AG04449 (cell line): ENCODE data around the gene PSIP1.

Experiments used
- CTCF ChIA-PET: fragments of 350-600 bp; formaldehyde crosslinking; extraction: SDS; loops from one replicate; lab custom pipeline; 2021; ENCODE audit warnings: antibody characterized with exemption; lab: Yijun Ruan, JAX
- POLR2A ChIA-PET: fragments of 400-600, 350-600 bp; formaldehyde crosslinking; extraction: SDS; loops from one replicate; lab custom pipeline; 2020; ENCODE audit warnings: antibody characterized with exemption, inconsistent platforms; lab: Yijun Ruan, JAX
- DNase-seq: peaks from one replicate; pipeline ENCODE4 v3.0.0-alpha.2; 2010; ENCODE audit warnings: low read depth, low spot score
- H3K4me3 ChIP-seq: 2 replicates; pipeline ENCODE4 v1.5.1; 2011; ENCODE audit warnings: low read depth, mild to moderate bottlenecking, control low read depth, low read length
- TF ChIP-seq, protein P1 (sequence below): IDR thresholded peaks from one replicate; pipeline ENCODE4 v1.5.1; 2011; ENCODE audit warnings: mild to moderate bottlenecking, moderate library complexity, low read length, control low read depth, inconsistent platforms; ENCODE audit not compliant: insufficient read depth; ENCODE audit errors: missing control alignments

Gene PSIP1

DNA sequence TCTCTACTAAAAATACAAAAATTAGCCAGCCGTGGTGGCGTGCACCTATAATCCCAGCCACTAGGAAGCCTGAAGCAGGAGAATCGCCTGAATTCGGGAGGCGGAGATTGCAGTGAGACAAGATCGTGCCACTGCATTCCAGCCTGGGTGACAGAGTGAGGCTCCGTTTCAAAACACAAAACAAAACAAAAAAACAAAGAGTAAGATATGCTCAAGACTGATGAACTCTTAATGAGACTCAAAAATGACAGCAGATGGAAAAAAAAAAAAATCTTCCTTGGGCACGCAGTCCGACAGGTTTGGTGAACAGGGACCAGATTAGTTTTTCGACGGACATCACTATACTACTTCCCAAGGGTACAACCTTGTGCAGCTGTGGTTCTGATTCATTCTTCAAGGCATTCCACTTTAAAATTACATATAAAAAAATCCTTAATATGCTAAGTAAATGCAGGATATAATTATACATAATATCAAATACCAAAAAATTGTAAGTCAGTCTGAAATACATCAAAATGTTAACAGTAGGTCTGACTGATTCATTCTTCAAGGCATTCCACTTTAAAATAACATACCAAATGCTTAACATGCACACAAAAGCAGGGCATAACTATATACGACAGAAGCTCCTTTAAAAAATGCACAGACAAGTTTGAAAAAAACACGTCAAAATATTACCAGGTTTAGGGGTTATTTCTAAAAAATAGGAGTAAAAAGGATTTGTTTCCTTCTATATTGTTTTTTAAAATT is 12.3 kb downstream of the PSIP1 start:
- no peak overlapping the region for H3K4me3 ChIP-seq
- POLR2A ChIA-PET: no interaction called here
- no peak for DNase-seq
- CTCF ChIA-PET: interaction anchor here (1.0 to 1.2 kb wide), 2 partner anchors 9 to 11 kb away, joined by 3 to 5 read pairs; no protein-coding TSS in a partner anchor
- TF ChIP-seq, protein P1, sequence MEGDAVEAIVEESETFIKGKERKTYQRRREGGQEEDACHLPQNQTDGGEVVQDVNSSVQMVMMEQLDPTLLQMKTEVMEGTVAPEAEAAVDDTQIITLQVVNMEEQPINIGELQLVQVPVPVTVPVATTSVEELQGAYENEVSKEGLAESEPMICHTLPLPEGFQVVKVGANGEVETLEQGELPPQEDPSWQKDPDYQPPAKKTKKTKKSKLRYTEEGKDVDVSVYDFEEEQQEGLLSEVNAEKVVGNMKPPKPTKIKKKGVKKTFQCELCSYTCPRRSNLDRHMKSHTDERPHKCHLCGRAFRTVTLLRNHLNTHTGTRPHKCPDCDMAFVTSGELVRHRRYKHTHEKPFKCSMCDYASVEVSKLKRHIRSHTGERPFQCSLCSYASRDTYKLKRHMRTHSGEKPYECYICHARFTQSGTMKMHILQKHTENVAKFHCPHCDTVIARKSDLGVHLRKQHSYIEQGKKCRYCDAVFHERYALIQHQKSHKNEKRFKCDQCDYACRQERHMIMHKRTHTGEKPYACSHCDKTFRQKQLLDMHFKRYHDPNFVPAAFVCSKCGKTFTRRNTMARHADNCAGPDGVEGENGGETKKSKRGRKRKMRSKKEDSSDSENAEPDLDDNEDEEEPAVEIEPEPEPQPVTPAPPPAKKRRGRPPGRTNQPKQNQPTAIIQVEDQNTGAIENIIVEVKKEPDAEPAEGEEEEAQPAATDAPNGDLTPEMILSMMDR: no peak

DNA sequence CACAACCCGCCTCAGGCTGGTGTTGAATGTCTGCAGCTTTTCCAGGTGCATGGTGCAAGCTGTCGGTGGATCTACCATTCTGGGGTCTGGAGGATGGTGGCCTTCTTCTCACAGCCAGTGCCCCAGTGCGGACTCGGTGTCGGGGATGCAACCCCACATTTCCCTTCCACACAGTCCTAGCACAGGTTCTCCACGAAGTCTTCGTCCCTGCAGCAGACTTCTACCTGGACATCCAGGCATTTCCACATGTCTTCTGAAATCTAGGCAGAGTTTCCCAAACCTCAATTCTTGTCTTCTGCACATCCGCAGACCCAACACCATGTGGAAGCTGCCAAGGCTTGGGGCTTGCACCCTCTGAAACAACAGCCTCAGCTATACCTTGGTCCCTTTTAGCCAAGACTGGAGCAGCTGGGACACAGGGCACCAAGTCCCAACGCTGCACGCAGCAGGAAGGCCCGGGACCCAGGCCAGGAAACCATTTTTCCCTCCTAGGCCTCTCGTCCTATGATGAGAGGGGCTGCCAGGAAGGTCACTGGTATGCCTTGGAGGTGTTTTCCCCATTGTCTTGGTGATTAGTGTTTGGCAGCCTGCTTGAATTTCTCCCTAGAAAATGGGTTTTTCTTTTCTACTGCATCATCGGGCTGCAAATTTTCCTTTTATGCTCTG is 18.2 kb downstream of the PSIP1 start:
- H3K4me3 ChIP-seq: no peak overlapping the region
- POLR2A ChIA-PET: no interaction called here
- CTCF ChIA-PET: no interaction called here
- TF ChIP-seq, protein P1: no peak
- DNase-seq: no peak

GRCh38 chr9:15491950-15492349 is 18.8 kb downstream of the PSIP1 start:
- CTCF ChIA-PET: no interaction called here
- TF ChIP-seq, protein P1: no peak
- no peak overlapping the region for H3K4me3 ChIP-seq
- no peak for DNase-seq
- POLR2A ChIA-PET: no interaction called here

- no peak for DNase-seq
- H3K4me3 ChIP-seq: no peak overlapping the region
- ChIA-PET POLR2A (no interaction called here), CTCF (interaction anchor here (0.5 to 1.0 kb wide), 7 partner anchors 10 to 339 kb away, joined by 3 to 5 read pairs (median 4); no protein-coding TSS in a partner anchor)
- TF ChIP-seq, protein P1: no peak
Measured at GRCh38 chr9:15485836-15486666, 24.7 kb downstream of the PSIP1 start.

GRCh38 chr9:15484802-15485201 is 26.0 kb downstream of the PSIP1 start:
- no peak for DNase-seq
- TF ChIP-seq, protein P1: no peak
- no peak overlapping the region for H3K4me3 ChIP-seq
- ChIA-PET POLR2A (no interaction called here), CTCF (interaction anchor here (0.8 to 1.7 kb wide), 3 partner anchors 14 to 61 kb away, joined by 3 read pairs; no protein-coding TSS in a partner anchor)
